A673 (cell line): ENCODE measurements around the gene NEO1. TPM values are rescaled to one million over a fixed set of nuclear protein-coding genes. Genes with fewer than 3 reads are reported as not detected.

Experiments
- BruUV-seq: library from RNA; stranded (reverse); fragments of 400-500 nt; replicated peaks from 2 replicates; lab custom pipeline; 2021; lab: Mats Ljungman, UMichigan
- CTCF ChIA-PET: fragments of 300-600 bp; sonication (Branson Sonifier 250); formaldehyde crosslinking; loops from one replicate; lab custom pipeline; 2022; ENCODE audit warnings: antibody characterized with exemption; lab: Charles Lee
- POLR2A ChIA-PET: fragments of 300-600 bp; sonication (Branson Sonifier 250); formaldehyde crosslinking; loops from one replicate; lab custom pipeline; 2022; ENCODE audit warnings: antibody characterized with exemption; ENCODE audit not compliant: low non-redundant PET; lab: Charles Lee
- DNase-seq: peaks from one replicate; pipeline ENCODE4 v3.0.0-alpha.2; 2015; ENCODE audit warnings: low spot score
- H3K27ac ChIP-seq: fragments of 200-600 bp; sonication (generic); 2 replicates; pipeline ENCODE4 v1.5.1; 2016; ENCODE audit warnings: mixed run types, low read depth, mild to moderate bottlenecking, mixed read lengths, antibody characterized with exemption, low read length; ENCODE audit not compliant: poor library complexity, severe bottlenecking
- H3K27me3 ChIP-seq: fragments of 200-600 bp; sonication (generic); replicated peaks from 2 replicates; pipeline ENCODE4 v1.6.1; 2017; ENCODE audit warnings: mixed run types, low read depth, mild to moderate bottlenecking, mixed read lengths, antibody characterized with exemption, low read length; ENCODE audit not compliant: insufficient read depth, poor library complexity
- H3K36me3 ChIP-seq: fragments of 200-600 bp; sonication (generic); 2 replicates; pipeline ENCODE4 v1.6.1; 2016; ENCODE audit warnings: mixed run types, mild to moderate bottlenecking, mixed read lengths, antibody characterized with exemption, low read length; ENCODE audit not compliant: insufficient read depth, poor library complexity, severe bottlenecking
- H3K4me1 ChIP-seq: fragments of 200-600 bp; sonication (generic); 2 replicates; pipeline ENCODE4 v1.6.1; 2017; ENCODE audit warnings: mixed run types, mild to moderate bottlenecking, mixed read lengths, antibody characterized with exemption, low read length; ENCODE audit not compliant: insufficient read depth, poor library complexity, severe bottlenecking
- H3K4me3 ChIP-seq: fragments of 200-600 bp; sonication (generic); 2 replicates; pipeline ENCODE4 v1.5.1; 2016; ENCODE audit warnings: low read depth, mixed run types, mild to moderate bottlenecking, mixed read lengths, low read length; ENCODE audit not compliant: poor library complexity, severe bottlenecking
- H3K9me3 ChIP-seq: fragments of 200-600 bp; sonication (generic); 2 replicates; pipeline ENCODE4 v1.6.1; 2016; ENCODE audit warnings: mixed run types, low read depth, mild to moderate bottlenecking, mixed read lengths, antibody characterized with exemption, low read length; ENCODE audit not compliant: poor library complexity, severe bottlenecking
- EZH2 ChIP-seq: fragments of 200-600 bp; sonication (generic); IDR thresholded peaks from 2 replicates; pipeline ENCODE4 v1.6.1; 2017; ENCODE audit warnings: borderline replicate concordance, low read depth, mild to moderate bottlenecking, mixed read lengths, antibody characterized with exemption, low read length; ENCODE audit not compliant: poor library complexity, severe bottlenecking
- intact Hi-C: fragments of 100-400 bp; cut with micrococcal nuclease; formaldehyde crosslinking; loops from one replicate; pipeline ENCODE4 v1.10.0; 2022; ENCODE audit not compliant: unreplicated experiment
- total RNA-seq: library from RNA; stranded (reverse); gene quantifications from 2 replicates; pipeline ENCODE4 v1.2.3, GENCODE V29; 2021
- TF ChIP-seq, protein P1 (sequence below): fragments of 300-800, 200-600 bp; sonication (generic); conservative IDR thresholded peaks from 2 replicates; pipeline ENCODE4 v1.5.1; 2017; ENCODE audit warnings: low read depth, mild to moderate bottlenecking, antibody characterized with exemption, low read length, moderate library complexity, mixed read lengths

Gene NEO1
- total RNA-seq, 1 experiment from 2014 or later, result 72.6 TPM

DNA sequence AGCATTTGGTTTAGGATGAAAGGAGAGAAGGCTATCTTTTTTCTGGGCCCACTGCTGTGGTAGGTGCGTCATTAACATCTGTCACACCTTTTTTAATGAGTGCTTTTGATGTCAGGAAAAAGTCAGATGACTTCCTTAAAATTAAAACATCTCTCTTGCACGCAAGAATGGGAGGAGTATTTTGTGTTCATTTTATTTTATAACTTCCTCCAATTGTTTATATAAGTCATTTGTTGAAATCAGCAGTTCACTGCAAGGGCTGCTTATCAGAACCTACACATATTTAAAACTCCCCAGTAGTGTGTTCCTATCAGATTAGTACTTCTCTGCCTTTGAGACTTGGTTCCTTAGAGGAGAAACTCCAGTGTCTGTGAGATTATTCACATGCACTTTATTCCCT, 143.8 kb downstream of the NEO1 start:
- no peak for DNase-seq
- H3K27ac ChIP-seq, result no peak overlapping the region
- intact Hi-C loops, result no loop called here
- ChIA-PET POLR2A (no interaction called here), CTCF (no interaction called here)
- H3K9me3 ChIP-seq, result no peaks in the 10 kb centered on the region
- H3K27me3 ChIP-seq, result no peaks in the 10 kb centered on the region
- H3K4me3 ChIP-seq, result no peak overlapping the region
- H3K36me3 ChIP-seq, result no peaks in the 10 kb centered on the region
- peaks cover 12% of the 10 kb centered on the region for H3K4me1 ChIP-seq
- TF ChIP-seq, protein P1, sequence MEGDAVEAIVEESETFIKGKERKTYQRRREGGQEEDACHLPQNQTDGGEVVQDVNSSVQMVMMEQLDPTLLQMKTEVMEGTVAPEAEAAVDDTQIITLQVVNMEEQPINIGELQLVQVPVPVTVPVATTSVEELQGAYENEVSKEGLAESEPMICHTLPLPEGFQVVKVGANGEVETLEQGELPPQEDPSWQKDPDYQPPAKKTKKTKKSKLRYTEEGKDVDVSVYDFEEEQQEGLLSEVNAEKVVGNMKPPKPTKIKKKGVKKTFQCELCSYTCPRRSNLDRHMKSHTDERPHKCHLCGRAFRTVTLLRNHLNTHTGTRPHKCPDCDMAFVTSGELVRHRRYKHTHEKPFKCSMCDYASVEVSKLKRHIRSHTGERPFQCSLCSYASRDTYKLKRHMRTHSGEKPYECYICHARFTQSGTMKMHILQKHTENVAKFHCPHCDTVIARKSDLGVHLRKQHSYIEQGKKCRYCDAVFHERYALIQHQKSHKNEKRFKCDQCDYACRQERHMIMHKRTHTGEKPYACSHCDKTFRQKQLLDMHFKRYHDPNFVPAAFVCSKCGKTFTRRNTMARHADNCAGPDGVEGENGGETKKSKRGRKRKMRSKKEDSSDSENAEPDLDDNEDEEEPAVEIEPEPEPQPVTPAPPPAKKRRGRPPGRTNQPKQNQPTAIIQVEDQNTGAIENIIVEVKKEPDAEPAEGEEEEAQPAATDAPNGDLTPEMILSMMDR, result no peak
- TF ChIP-seq EZH2, result no peak
- BruUV-seq, result no TSS peak

DNA sequence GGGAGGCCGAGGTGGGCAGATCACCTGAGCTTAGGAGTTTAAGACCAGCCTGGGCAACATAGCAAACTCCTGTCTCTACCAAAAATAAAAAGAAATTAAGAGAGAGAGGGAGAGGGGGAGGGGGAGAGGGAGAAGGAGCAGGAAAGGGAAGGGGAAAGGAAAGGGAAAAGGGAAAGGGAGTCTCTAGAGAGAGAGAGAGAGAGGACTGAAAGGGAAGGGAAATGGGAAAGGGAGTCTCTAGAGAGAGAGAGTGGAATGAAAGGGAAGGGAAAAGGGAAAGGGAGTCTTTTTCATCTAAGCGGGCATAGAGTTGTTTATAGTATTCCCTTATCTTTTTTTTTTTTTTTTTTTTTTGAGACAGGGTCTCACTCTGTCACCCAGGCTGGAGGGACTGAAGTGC, 148.1 kb downstream of the NEO1 start:
- DNase-seq, result no peak
- H3K27ac ChIP-seq, result no peak overlapping the region
- H3K27me3 ChIP-seq, result no peaks in the 10 kb centered on the region
- BruUV-seq, result no TSS peak
- peaks cover 5% of the 10 kb centered on the region for H3K9me3 ChIP-seq
- CTCF ChIA-PET, result no interaction called here
- POLR2A ChIA-PET, result interaction anchor here (0.6 to 0.7 kb wide), 2 partner anchors 10 to 717 kb away, joined by 3 to 11 read pairs; no protein-coding TSS in a partner anchor
- no peak overlapping the region for H3K4me3 ChIP-seq
- H3K36me3 ChIP-seq, result no peaks in the 10 kb centered on the region
- H3K4me1 ChIP-seq, result peaks cover 12% of the 10 kb centered on the region
- TF ChIP-seq, protein P1, result no peak
- no peak for TF ChIP-seq EZH2
- intact Hi-C loops, result loop anchor here (10.0 kb wide), 1 partner anchor 56 kb away; no protein-coding TSS in a partner anchor

DNA sequence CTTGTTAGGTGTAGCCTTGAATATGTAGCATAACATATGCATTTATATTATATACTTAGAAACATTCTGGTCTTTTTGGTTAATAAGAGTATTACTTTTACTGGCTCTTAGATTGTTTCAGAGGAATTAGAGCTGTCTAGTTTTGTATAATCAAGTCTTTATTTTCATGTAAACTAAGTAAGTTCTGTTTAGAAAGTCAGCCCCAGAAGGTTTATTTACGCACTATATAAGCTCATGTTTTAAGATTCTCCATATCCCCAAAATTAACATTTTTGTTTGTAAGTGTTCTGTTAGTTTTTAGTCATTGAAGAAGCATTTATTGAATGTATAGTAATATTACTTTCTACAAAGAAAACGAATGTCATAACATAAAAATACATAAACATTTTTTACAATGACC, 158.4 kb downstream of the NEO1 start:
- ChIA-PET CTCF (no interaction called here), POLR2A (interaction anchor here (0.6 kb wide), 1 partner anchor 11 kb away, joined by 11 read pairs; no protein-coding TSS in a partner anchor)
- TF ChIP-seq EZH2, result no peak
- TF ChIP-seq, protein P1, result no peak
- Histone ChIP-seq H3K27ac (no peak overlapping the region), H3K4me3 (no peak overlapping the region), H3K4me1 (no peaks in the 10 kb centered on the region), H3K9me3 (no peaks in the 10 kb centered on the region), H3K36me3 (no peaks in the 10 kb centered on the region), H3K27me3 (no peaks in the 10 kb centered on the region)
- intact Hi-C loops, result no loop called here
- DNase-seq, result no peak
- BruUV-seq, result no TSS peak
